ENCODE data around the gene TMEM209.
"Not testable (repeated sequence)": the region's sequence is repeated elsewhere in the genome, so short reads cannot be mapped to it uniquely, and the experiment has no call there.

Gene TMEM209

GRCh38 chr7:130195396-130195795 lies 9.8 kb downstream of the TMEM209 start:
- Histone ChIP-seq H3K9me3 (no peaks in the 10 kb centered on the region), H3K4me3 (ENCODE audit: low read depth, low read length) (no peak overlapping the region), H3K36me3 (peaks cover 25% of the 10 kb centered on the region), H3K27me3 (no peaks in the 10 kb centered on the region), H3K4me1 (no peaks in the 10 kb centered on the region)
- TF ChIP-seq, protein P1, sequence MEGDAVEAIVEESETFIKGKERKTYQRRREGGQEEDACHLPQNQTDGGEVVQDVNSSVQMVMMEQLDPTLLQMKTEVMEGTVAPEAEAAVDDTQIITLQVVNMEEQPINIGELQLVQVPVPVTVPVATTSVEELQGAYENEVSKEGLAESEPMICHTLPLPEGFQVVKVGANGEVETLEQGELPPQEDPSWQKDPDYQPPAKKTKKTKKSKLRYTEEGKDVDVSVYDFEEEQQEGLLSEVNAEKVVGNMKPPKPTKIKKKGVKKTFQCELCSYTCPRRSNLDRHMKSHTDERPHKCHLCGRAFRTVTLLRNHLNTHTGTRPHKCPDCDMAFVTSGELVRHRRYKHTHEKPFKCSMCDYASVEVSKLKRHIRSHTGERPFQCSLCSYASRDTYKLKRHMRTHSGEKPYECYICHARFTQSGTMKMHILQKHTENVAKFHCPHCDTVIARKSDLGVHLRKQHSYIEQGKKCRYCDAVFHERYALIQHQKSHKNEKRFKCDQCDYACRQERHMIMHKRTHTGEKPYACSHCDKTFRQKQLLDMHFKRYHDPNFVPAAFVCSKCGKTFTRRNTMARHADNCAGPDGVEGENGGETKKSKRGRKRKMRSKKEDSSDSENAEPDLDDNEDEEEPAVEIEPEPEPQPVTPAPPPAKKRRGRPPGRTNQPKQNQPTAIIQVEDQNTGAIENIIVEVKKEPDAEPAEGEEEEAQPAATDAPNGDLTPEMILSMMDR (IDR thresholded peaks at IDR 0.05; ENCODE audit: low read depth, low read length): no peak
- DNase-seq: no peak

GRCh38 chr7:130191791-130192190 lies 13.4 kb downstream of the TMEM209 start:
- no peak for DNase-seq
- Histone ChIP-seq H3K4me1 (no peaks in the 10 kb centered on the region), H3K9me3 (no peaks in the 10 kb centered on the region), H3K36me3 (peaks cover 8% of the 10 kb centered on the region), H3K27me3 (no peaks in the 10 kb centered on the region), H3K4me3 (ENCODE audit: low read depth, low read length) (no peak overlapping the region)
- TF ChIP-seq, protein P1 (IDR thresholded peaks at IDR 0.05; ENCODE audit: low read depth, low read length): no peak

DNA sequence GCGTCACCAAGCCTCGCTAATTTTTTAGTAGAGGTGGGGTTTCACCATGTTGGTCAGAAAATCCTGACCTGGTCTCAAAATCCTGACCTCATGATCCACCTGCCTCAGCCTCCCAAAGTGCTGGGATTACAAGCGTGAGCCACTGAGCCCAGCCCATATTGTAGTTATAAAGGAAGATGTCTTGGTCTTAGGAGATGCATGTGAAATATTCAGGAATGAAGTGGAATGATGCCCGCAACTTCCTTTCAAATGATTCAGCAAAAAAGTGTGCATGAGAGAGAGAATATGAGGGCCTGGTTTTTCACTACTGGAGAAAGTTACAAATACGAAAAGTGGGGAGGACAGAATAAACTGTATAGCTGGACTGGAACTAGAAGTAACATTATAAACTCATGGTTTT lies 15.9 kb downstream of the TMEM209 start:
- Histone ChIP-seq H3K4me3 (ENCODE audit: low read depth, low read length) (no peak overlapping the region), H3K9me3 (no peaks in the 10 kb centered on the region), H3K36me3 (peaks cover 6% of the 10 kb centered on the region), H3K27me3 (no peaks in the 10 kb centered on the region), H3K4me1 (no peaks in the 10 kb centered on the region)
- DNase-seq: no peak
- TF ChIP-seq, protein P1 (IDR thresholded peaks at IDR 0.05; ENCODE audit: low read depth, low read length): no peak

DNA sequence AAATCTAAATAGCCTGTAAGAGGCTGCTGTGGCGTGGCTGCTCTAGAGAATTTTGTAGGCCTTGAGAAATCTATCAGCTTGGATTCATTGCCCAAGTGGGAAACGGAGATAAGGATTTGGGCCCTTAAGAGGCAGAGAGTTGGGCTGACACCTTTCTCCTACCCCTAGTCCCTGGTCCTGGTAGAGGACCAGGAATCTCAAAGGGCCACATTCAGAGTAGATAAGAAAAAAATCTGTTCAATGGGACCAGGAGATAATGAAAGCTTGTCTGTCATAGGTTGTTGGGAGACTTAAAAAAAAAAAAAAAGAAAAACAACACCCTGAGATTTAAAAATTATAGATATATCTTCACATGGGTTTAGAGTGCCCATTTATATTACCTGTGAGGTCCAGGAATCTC lies 17.8 kb downstream of the TMEM209 start:
- Histone ChIP-seq H3K27me3 (no peaks in the 10 kb centered on the region), H3K36me3 (peaks cover 16% of the 10 kb centered on the region), H3K9me3 (no peaks in the 10 kb centered on the region), H3K4me1 (no peaks in the 10 kb centered on the region), H3K4me3 (ENCODE audit: low read depth, low read length) (no peak overlapping the region)
- TF ChIP-seq, protein P1 (IDR thresholded peaks at IDR 0.05; ENCODE audit: low read depth, low read length): no peak
- no peak for DNase-seq

- H3K27me3 ChIP-seq; H3K4me3 ChIP-seq (ENCODE audit: low read depth, low read length); H3K9me3 ChIP-seq; DNase-seq; H3K4me1 ChIP-seq: not testable (repeated sequence)
- H3K36me3 ChIP-seq: peaks cover 21% of the 10 kb centered on the region
Observed at GRCh38 chr7:130184349-130184748, 20.9 kb downstream of the TMEM209 start.

GRCh38 chr7:130182990-130183389 lies 22.2 kb downstream of the TMEM209 start:
- TF ChIP-seq, protein P1 (IDR thresholded peaks at IDR 0.05; ENCODE audit: low read depth, low read length): no peak
- peaks cover 21% of the 10 kb centered on the region for H3K36me3 ChIP-seq
- no peaks in the 10 kb centered on the region for H3K9me3 ChIP-seq
- no peaks in the 10 kb centered on the region for H3K4me1 ChIP-seq
- DNase-seq: no peak
- H3K4me3 ChIP-seq (ENCODE audit: low read depth, low read length): no peak overlapping the region
- H3K27me3 ChIP-seq: no peaks in the 10 kb centered on the region

GRCh38 chr7:130181263-130181605 lies 24.0 kb downstream of the TMEM209 start:
- H3K4me3 ChIP-seq (ENCODE audit: low read depth, low read length): no peak overlapping the region
- H3K36me3 ChIP-seq: peaks cover 21% of the 10 kb centered on the region
- no peaks in the 10 kb centered on the region for H3K9me3 ChIP-seq
- TF ChIP-seq, protein P1 (IDR thresholded peaks at IDR 0.05; ENCODE audit: low read depth, low read length): no peak
- H3K27me3 ChIP-seq: no peaks in the 10 kb centered on the region
- no peak for DNase-seq
- H3K4me1 ChIP-seq: no peaks in the 10 kb centered on the region
